ENCODE data around the gene PLCB1.

PLCB1 gene

GRCh38 chr20:8524101-8525016 lies 392.3 kb downstream of the PLCB1 start:
- DNase-seq, result no peak

- DNase-seq, result no peak
These were observed 392.9 kb downstream of the PLCB1 start for GRCh38 chr20:8525017-8525343.

GRCh38 chr20:8526610-8527009 lies 394.5 kb downstream of the PLCB1 start:
- no peak for DNase-seq

GRCh38 chr20:8527998-8528723 lies 396.1 kb downstream of the PLCB1 start:
- DNase-seq, result no peak

GRCh38 chr20:8530022-8530421 lies 398.0 kb downstream of the PLCB1 start:
- no peak for DNase-seq

GRCh38 chr20:8532169-8532568 lies 400.1 kb downstream of the PLCB1 start:
- DNase-seq, result no peak

- DNase-seq, result no peak
These were observed 402.5 kb downstream of the PLCB1 start for GRCh38 chr20:8534368-8535160.

GRCh38 chr20:8535403-8536261 lies 403.6 kb downstream of the PLCB1 start:
- no peak for DNase-seq

- DNase-seq, result no peak
These were observed 404.2 kb downstream of the PLCB1 start for GRCh38 chr20:8536262-8536618.

GRCh38 chr20:8540466-8540865 lies 408.4 kb downstream of the PLCB1 start:
- DNase-seq, result no peak

- DNase-seq, result no peak
These were observed 410.0 kb downstream of the PLCB1 start for GRCh38 chr20:8542110-8542486.

- DNase-seq, result no peak
These were observed 413.1 kb downstream of the PLCB1 start for GRCh38 chr20:8545212-8545611.

GRCh38 chr20:8547035-8547650 lies 415.1 kb downstream of the PLCB1 start:
- DNase-seq, result no peak

- DNase-seq, result no peak
These were observed 416.0 kb downstream of the PLCB1 start for GRCh38 chr20:8547968-8548588.

GRCh38 chr20:8549192-8549591 lies 417.1 kb downstream of the PLCB1 start:
- no peak for DNase-seq

GRCh38 chr20:8557711-8558110 lies 425.6 kb downstream of the PLCB1 start:
- DNase-seq, result no peak

GRCh38 chr20:8562356-8562755 lies 430.3 kb downstream of the PLCB1 start:
- DNase-seq, result no peak

GRCh38 chr20:8568075-8568474 lies 436.0 kb downstream of the PLCB1 start:
- no peak for DNase-seq

GRCh38 chr20:8569766-8570165 lies 437.7 kb downstream of the PLCB1 start:
- DNase-seq, result no peak

- DNase-seq, result no peak
These were observed 439.5 kb downstream of the PLCB1 start for GRCh38 chr20:8571611-8572010.

GRCh38 chr20:8573686-8574085 lies 441.6 kb downstream of the PLCB1 start:
- no peak for DNase-seq

- no peak for DNase-seq
These were observed 443.0 kb downstream of the PLCB1 start for GRCh38 chr20:8575114-8575513.

All from NCI-H526 treated with DMSO at 0.1 percent for 48 hours (cell line).